NCI-H1417 (cell line): ENCODE measurements around the gene ATP8B4.
"Not testable (repeated sequence)": the region's sequence is repeated elsewhere in the genome, so short reads cannot be mapped to it uniquely, and the experiment has no call there.

Experiments used
- DNase-seq, 3 experiments: peaks; one replicate each; lab custom pipeline; 2025; lab: John Stamatoyannopoulos, UW

The ATP8B4 gene

DNA sequence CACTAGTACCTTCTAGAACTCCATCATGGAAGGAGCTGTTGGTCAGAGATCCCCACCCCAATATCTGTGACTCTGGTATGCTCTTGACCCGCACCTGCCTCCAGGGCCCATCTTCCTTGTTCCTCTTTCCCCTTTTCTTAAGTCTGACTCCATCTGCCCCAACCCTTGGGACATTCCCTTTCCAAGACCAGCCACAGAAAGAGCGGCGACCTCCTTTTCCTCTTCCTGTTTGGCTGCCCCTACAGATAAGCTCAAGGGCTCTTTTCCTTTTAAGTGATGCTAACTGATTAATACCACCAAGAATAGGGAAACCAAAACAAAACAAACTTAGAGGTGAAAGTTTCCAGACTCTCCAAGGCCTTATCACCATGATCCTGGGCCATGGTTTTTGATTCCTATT is 21.9 kb upstream of the ATP8B4 start:
- DNase-seq = no peak

DNA sequence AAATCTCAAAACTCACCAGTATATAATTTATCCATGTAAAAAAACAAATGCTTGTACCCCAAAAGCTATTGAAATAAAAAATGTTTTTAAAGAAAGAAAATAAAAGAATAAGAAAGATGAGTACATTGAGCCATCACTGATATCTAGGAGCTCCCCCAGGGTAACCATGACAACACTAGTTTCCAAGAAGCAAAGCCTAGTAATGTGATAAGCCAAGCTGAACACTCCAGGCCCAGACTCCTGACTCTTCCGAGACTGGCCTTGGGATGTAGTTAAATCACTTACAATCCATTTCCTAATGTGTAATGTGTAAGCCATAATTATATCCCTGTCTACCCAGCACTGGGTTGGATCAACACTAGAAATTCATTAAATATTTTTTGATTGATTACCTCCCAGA is 21.1 kb upstream of the ATP8B4 start:
- peak in 2 of 3 experiments; percentile 27 to 75 for DNase-seq

DNA sequence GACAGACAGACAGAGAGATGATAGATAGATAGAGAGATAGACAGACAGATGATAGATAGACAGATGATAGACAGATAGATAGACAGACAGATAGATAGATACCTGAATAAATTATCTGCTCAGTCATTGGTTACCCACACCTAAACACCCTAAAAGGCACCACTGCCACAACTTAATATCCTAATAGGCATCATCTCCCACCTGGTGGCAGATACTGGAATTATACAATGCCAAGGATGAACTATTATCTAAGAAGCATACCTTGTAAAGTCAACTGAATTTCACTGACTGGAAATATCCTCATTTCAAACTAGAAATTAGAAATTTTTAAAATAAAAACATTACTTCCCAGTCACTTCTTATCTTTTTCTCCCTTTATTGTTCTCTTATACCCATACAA is 19.4 kb upstream of the ATP8B4 start:
- DNase-seq = no peak

DNA sequence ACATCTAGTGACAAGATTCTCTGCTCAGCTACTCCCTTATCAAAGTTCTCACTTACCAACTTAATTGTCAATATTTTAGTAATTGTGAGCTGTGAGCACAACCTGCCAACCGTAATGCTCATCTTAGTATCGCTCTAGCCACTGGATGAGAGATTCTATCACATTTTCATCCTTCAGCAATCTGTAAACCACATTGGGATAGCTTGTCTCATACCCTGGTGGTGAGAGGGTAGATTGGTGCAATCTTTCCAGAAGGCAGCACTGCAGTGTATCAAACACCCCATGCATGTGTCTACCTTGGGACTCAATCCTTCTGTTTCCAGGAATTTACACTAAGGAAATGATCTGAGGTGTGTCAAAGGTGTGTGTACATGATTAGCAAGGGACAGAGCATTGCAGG is 18.9 kb upstream of the ATP8B4 start:
- DNase-seq = no peak

DNA sequence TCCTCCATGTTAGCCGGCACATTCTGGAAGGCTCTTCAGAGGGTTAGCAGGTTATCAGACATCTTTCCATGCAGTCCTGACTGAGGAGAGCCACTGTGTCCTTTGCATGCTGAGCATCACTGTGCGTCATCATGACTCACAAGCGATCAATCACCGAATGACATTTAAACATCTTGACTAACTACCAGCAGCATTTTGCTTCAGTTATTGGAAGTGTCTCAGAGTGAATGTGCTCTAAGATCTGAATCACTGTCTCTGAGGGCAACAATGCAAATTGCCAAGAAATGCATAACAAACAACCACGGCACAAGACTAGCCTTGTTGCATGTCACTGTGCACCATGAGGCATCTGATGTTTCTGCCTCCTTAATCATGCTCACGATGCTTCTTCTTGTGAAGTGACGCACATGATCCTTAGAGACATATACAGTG is 18.3 kb upstream of the ATP8B4 start:
- no peak for DNase-seq

DNA sequence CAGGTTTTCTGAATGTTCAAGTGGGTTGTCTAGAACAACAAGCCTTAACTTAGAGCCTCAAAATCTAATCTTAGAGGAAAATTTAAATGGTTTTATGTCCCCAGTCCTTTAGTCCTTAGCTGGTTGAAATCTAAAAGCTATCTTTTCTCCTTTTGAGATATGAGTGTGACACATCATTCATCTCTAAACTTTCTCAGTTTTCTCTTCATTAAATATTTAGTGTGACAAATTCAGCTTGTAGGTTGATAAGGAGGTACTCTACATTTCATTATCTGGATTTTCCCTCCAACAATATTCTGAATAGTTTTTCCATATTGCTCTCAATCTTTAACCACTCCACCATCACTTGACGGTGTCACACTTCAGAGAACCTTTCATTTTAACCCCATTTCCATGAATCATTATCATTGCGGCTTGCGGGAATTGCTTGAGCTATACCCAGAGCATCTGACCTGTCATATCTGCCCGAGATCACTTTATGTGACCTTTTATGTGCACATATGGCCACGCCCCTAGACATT is 16.1 kb upstream of the ATP8B4 start:
- DNase-seq = peak in 1 of 3 experiments; percentile 7

DNA sequence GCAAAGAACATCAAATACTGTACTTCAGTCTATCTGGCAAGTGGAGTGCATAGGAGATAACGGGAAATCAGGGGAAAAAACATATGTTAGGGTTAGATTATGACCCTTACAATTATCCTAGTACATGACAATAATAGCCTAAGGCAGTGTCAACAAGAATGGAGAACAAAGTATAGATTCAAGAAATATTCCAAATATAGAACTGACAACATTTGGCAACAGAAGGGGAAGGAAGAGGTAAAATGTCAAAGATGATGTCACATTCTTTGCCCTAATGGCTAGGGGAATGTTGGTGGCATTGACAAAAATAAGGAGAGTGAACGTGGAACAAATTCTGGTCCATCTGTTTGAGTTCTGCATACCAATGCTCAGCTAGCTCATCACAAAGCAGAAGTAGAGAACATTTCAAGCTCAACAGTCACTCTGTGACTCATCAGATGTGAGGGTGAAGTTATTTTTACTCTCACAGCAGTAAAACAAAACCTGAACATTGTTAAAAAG is 15.5 kb upstream of the ATP8B4 start:
- no peak for DNase-seq

DNA sequence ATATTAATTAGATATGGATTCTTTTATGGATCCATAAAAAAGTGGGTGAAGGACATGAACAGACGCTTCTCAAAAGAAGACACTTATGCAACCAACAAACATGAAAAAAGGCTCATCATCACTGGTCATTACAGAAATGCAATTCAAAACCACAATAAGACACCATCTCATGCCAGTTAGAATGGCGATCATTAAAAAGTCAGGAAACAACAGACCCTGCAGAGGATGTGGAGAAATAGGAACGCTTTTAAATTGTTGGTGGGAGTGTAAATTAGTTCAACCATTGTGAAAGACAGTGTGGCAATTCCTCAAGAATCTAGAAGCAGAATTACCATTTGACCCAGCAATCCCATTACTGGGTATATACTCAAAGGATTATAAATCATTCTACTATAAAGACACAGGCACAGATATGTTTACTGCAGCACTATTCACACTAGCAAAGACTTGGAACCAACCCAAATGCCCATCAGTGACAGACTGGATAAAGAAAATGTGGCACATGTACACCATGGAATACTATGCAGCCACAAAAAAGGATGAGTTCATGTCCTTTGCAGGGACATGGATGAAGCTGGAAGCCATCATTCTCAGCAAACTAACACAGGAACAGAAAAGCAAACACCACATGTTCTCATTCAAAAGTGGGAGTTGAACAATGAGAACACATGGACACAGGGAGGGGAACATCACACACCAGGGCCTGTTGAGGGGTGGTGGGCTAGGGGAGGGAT is 13.4 kb upstream of the ATP8B4 start:
- not testable (repeated sequence) for DNase-seq

DNA sequence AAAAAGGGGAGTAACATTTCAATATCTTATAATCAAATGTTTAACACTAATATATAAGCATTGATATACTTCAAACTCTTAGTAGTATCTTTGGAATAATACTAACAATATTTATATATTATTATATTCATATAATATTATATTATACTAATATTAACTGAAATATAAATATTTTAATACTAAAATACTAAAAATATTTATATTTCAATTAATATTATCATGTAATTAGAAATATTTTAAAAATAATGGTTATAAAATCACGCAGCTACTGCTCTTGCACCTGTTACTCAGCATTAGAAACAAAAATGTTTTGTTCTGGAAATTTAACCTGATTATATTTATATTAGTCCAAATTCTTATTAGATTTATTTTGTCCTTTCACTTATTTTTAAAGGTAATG is 12.6 kb upstream of the ATP8B4 start:
- DNase-seq = no peak

DNA sequence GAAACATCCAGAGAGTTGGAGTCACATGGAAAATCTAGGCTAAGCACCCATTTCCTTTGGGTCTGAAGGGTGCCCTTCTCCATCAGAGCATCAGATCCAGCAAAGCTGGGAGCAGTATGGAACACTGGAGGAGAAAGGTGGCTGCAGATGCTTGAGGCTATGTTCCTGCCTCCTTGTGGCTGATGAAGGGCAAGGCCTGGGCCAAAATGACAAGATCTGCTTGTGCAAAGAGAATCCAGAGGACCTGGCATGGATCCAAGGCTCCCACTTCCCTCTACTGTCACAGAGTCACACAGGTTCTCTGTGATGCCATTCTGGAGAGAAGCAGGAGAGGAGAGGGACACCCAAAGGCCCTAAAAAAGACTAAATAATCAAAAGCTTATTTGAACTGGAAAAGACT is 9.2 kb upstream of the ATP8B4 start:
- DNase-seq = peak in 1 of 3 experiments; percentile 0

DNA sequence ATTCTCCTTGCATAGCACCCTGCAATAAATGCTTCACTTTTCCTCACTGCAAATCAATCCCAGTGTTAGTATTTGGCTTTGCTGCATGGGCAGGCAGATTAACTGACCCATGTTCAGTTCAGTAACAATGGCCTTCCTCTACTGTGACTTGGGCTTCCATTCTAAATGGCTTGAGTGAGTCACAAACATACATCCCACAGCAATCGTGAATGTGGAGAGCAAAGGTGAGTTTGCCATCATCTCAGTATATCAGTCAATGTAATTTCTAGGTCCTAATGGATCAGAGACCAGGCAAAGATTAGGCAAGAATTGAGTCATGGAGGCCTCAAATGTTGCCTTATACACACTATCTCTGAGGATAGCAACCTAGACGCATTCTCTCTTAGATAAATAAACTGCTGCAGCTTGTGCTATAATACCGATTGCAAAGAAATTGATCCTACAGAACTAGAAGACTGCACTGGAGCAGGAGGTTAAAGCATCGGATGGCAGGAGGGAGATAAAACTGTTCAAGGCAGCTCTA is 8.3 kb upstream of the ATP8B4 start:
- DNase-seq = no peak

DNA sequence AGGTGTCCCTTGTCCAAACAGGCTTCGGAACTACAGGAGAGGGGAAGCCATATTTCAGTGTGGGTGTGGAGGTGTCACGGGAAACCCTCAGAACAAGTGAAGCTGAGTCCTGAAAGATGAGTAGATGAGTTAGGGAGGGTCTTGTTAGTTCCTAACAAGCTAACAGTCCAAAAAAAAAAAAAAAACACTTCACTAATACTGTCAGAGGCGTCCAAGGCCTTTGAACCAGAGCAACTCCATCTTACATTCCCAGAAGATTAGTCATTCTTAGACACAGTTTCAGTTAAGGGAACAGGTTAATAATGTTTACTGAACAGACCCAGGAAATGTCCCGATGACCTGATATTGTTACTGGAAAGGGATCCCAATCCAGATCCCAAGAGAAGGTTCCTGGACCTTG is 7.0 kb upstream of the ATP8B4 start:
- no peak for DNase-seq

DNA sequence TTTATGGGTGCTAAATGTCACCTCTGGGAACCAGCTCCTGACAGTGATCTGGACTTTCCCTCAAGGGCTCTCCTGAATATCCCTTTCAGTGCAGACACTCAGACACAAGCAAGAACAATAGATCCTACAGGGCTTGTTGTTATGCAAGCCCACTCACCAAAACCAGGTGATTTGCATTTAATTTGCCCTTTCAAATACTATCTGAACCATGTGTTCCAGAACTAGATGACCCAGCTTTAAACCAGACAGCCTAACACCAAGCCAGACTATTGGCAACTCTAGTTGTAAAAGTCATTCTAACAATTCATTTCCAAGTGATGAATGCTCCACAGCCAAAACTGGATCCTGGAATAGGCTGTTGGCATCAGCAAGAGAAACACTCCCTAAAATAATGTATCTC is 5.6 kb upstream of the ATP8B4 start:
- DNase-seq = no peak

DNA sequence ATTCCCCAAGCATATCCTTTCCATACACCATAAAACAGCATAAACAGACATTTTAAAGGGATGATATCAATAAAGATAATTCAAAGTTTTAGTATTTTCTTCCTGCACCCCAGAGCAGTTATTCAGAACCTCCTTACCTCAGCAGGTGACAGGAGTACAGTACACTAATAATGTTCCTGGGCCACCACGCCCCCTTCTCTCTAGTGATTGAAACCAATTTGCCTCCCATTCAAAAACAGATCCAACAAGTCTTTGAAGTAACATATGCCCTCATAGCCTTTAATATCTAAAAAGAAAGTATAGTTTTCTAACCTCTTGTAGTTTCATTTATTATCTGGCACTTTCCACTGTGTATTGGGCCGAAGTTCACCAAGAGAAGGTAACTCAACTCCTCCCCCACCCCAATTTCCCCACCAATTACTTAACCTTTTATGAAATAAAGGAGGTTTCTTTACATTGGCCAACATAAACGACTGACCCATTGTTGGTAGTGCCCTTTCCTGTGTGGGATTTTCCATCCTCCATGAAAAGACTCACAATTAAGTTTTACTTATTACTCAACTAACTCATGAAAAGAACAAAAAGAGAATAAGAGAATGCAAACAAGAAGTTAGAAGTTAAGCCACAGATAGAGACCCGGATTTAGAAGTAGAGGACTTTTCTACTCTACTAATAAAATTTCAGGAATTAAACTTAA is 5.0 kb upstream of the ATP8B4 start:
- no peak for DNase-seq

DNA sequence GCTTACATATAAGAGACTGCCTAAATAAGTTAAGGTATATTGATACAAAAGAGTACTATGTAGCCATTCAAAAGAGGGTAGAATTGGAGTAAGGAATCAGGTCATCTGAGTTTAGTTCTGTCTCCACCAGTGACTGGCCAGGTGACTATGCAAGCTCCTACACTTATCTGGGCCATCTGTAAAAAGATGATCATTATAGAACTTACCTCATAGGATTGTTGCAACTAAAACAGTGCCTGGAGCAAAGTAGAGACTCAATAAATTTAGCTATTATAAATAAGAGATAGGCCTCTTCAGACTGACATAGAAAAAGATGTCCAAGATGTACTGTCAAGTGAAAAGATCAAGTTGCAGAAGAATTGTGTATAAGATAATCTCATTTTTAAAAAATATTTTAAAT is 1.7 kb upstream of the ATP8B4 start:
- DNase-seq = no peak

DNA sequence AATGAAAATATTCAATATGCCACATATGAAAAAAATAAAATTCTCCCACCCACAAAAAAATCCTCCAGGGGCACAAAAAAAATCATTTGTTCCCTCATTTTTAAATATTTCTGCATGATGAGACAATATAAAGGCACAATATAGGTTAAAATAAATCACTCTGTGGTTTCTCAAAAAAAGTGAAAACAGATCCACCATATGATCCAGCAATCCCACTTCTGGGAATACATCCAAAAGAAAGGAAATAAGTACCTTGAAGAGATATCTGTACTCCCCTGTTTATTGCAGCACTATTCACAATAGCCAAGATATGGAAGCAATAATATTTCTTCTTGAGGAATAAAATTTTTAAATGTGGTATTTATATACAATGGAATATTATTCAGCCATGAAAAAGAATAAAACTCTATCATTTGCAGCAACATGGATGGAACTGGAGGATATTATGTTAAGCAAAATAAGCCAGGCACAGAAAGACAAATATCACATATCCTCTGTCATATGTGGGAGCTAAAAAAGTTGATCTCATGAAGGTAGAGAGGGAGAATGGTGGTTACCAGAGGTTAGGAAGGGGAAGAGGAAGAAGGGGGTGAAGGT is 1.5 kb downstream of the ATP8B4 start:
- DNase-seq = no peak

DNA sequence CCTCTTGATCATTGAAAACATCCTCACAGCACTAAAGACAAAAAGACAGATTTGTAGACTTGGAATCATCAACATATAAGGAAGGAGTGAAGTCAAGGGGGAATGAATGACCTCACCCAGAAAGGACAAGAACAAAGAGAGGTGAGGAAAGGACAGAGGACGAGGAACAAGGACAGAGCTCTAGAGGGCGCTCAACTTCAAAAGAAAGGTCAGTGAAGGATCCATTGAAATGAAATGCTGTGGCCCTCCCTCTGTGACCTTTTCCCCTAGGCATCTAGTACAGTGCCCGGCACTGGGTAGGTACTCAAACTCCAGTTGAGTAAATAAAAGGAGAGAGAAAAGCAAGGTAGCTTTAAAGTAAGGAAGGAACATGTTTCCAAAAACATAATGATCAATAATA is 2.6 kb downstream of the ATP8B4 start:
- DNase-seq = peak in 1 of 3 experiments; percentile 15

DNA sequence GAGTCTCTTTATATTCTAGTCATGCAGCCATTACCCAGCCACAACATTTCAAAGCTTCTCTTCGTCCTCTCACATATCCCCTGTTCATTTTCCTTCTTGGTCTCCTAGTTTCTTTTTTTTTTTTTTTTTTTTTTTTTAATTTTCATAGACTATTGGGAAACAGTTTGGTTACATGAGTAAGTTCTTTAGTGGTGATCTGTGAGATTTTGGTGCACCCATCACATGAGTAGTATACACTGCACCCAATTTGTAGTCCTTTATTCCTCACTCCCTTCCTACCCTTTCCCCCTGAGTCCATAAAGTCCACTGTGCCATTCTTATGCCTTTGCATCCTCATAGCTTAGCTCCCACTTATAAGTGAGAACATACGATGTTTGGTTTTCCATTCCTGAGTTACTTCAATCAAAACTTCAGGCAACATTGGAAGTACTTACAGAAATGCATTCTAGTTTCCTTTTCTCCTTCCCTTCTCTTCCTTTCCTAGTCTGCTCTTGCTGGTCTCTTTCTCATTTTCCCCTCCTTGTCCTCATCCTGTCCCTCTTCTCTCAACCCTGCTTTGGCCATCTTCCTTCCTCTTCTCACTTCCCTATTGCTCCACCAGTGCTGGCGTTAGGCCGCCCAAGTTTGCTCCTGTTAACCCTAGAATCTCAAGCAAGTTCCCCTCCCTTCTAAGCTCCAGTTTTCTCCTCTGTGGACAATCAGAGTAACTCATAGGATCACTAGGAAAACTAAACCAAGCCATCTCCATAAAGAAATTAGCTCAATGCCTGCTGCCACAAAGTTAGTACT is 4.8 kb downstream of the ATP8B4 start:
- no peak for DNase-seq

DNA sequence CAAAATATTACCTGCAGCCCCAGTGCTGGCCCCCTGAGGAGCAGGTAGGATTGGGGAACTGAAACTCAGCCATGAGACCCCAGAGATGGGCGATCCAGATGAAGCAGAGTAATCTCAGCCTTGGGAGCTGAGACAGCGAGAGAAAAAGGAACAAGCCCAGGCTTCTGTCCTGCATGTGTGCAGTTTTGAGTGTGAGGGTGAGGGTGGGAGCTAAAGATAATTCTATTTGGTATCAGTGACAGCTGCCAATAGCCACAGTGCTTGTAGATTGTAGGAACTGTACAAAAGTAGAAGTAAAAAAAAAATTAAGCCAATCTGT is 5.9 kb downstream of the ATP8B4 start:
- DNase-seq = no peak

DNA sequence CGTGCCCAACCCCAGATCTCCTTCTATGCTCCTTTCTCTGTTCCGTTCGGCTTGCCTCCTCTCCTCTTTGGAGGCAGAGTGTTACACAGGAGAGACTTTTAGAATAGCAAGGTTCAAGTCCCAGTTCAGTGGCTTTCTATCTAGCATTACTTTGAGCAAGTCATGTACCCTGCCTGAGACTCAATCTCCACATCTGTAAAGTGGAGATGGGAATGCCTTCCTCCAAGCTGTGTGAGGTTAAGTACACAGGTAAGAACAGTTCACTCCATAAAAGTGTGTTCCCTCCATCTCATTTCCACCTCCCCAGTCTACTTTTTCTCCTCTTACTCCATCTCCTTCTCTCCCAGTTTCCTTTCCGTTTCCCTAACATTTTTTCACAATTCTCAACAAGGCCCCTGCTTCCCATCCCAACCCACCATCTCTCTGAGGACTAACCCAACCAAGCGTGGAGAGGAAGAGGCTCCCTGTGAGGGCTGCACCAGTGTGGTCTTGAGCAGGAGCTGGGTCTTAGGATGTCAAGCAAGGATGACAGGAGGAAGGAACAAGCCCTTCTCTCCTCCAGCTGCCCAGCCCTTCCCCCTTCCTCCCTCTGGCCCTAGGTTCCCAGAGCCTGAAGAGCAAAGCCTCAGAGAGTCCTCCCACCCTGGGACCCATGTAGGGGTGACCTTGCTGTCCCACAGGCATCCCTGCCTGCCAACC is 6.4 kb downstream of the ATP8B4 start:
- no peak for DNase-seq

DNA sequence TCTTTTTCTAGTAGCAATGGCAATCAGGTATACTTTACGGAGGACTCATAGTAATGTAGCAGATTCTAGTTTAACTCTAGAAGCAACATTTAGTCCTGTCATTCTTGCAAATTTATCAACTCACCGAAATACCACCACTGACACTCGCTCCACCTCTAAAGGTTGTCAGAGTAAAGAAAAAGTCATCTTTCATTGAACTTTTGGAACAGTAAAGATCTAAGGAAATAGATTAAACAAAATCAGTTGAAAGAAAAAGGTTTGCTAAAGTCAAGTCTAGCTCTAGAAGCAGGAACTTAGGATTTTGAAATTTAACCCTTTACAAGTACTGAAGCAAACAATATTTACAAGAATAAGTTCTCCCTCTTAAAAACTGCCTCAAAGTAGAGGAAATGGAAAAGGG is 8.7 kb downstream of the ATP8B4 start:
- DNase-seq = no peak
